Caco-2 (cell line): ENCODE results near the gene ZNF343. TPM values are rescaled to one million over a fixed set of nuclear protein-coding genes. Genes with fewer than 3 reads are reported as not detected.

Experiments
- BruUV-seq: library from RNA; stranded (reverse); fragments of 400-500 nt; replicated peaks from 2 replicates; lab custom pipeline; 2021; lab: Mats Ljungman, UMichigan
- CTCF ChIA-PET: fragments of 300-600 bp; sonication (Branson Sonifier 250); formaldehyde crosslinking; loops from one replicate; lab custom pipeline; 2022; ENCODE audit warnings: antibody characterized with exemption; lab: Charles Lee
- POLR2A ChIA-PET: fragments of 300-600 bp; sonication (Branson Sonifier 250); formaldehyde crosslinking; loops from one replicate; lab custom pipeline; 2022; ENCODE audit warnings: antibody characterized with exemption; lab: Charles Lee
- DNase-seq, 2 experiments: peaks; one replicate each; pipeline versions ENCODE4 v3.0.0 to v3.0.0-alpha.2; 2020 to 2022
- H3K27me3 ChIP-seq: replicated peaks from 2 replicates; pipeline ENCODE4 v1.6.0; 2011; ENCODE audit warnings: low read length; ENCODE audit not compliant: control insufficient read depth, insufficient read depth
- H3K36me3 ChIP-seq: 2 replicates; pipeline ENCODE4 v1.5.1; 2011; ENCODE audit warnings: low read length; ENCODE audit not compliant: control insufficient read depth, insufficient read depth
- H3K4me1 ChIP-seq: fragments of 250-450 bp; sonication (Bioruptor Pico); 2 replicates; pipeline ENCODE4 v1.5.1; 2020; ENCODE audit warnings: mild to moderate bottlenecking
- H3K4me3 ChIP-seq: 2 replicates; pipeline ENCODE4 v1.5.1; 2011; ENCODE audit warnings: low read depth, mild to moderate bottlenecking, control low read depth, low read length
- H3K9me3 ChIP-seq: fragments of 250-450 bp; sonication (Bioruptor Pico); 2 replicates; pipeline ENCODE4 v1.5.1; 2020; ENCODE audit warnings: mild to moderate bottlenecking, moderate library complexity
- H3K27ac Mint-ChIP-seq: one replicate; pipeline ENCODE4 v1.8.0; 2022; ENCODE audit warnings: mixed read lengths; ENCODE audit not compliant: unreplicated experiment
- H3K27me3 Mint-ChIP-seq: one replicate; pipeline ENCODE4 v1.8.0; 2022; ENCODE audit warnings: mixed read lengths; ENCODE audit not compliant: insufficient read depth, unreplicated experiment
- H3K36me3 Mint-ChIP-seq: one replicate; pipeline ENCODE4 v1.8.0; 2022; ENCODE audit warnings: mild to moderate bottlenecking, mixed read lengths; ENCODE audit not compliant: insufficient read depth, unreplicated experiment
- H3K4me1 Mint-ChIP-seq: one replicate; pipeline ENCODE4 v1.8.0; 2022; ENCODE audit warnings: low read depth, mixed read lengths; ENCODE audit not compliant: unreplicated experiment
- H3K4me3 Mint-ChIP-seq: one replicate; pipeline ENCODE4 v1.8.0; 2022; ENCODE audit warnings: mild to moderate bottlenecking, moderate library complexity, mixed read lengths; ENCODE audit not compliant: unreplicated experiment
- H3K9me3 Mint-ChIP-seq: one replicate; pipeline ENCODE4 v1.8.0; 2022; ENCODE audit warnings: mixed read lengths; ENCODE audit not compliant: unreplicated experiment
- CTCF ChIP-seq, 2 experiments: fragments of 200-600 bp in 1 of 2; IDR thresholded peaks; 1 replicate in 1 of 2; 2 replicates in 1 of 2; pipeline versions ENCODE4 v1.5.1 to v1.8.0; 2011 to 2022; ENCODE audit warnings: antibody characterized with exemption in 1 of 2, control low read depth in 1 of 2, inconsistent platforms in 1 of 2, low read depth in 1 of 2, low read length in 1 of 2, mild to moderate bottlenecking in 1 of 2, moderate library complexity in 1 of 2; ENCODE audit not compliant: insufficient read depth in 1 of 2, severe bottlenecking in 1 of 2, unreplicated experiment in 1 of 2
- intact Hi-C: fragments of 100-400 bp; cut with micrococcal nuclease; formaldehyde crosslinking; loops from one replicate; pipeline ENCODE4 v1.10.0; 2022; ENCODE audit not compliant: unreplicated experiment
- total RNA-seq: library from RNA; stranded (reverse); gene quantifications from 2 replicates; pipeline ENCODE4 v1.2.3, GENCODE V29; 2022

The ZNF343 gene
- total RNA-seq, 1 experiment from 2014 or later = 11.0 TPM

GRCh38 chr20:2518558-2518957, 9.8 kb upstream of the ZNF343 start:
- H3K27me3 ChIP-seq = no peaks in the 10 kb centered on the region; the same call in none of the 2 replicates
- Mint-ChIP-seq H3K4me3 (no peak overlapping the region), H3K27ac (no peak overlapping the region), H3K36me3 (no peaks in the 10 kb centered on the region), H3K4me1 (no peaks in the 10 kb centered on the region), H3K27me3 (peaks cover 5% of the 10 kb centered on the region), H3K9me3 (no peaks in the 10 kb centered on the region)
- no peaks in the 10 kb centered on the region for H3K9me3 ChIP-seq
- DNase-seq = no peak
- H3K4me3 ChIP-seq = no peak overlapping the region
- ChIA-PET POLR2A (no interaction called here), CTCF (no interaction called here)
- H3K4me1 ChIP-seq = no peaks in the 10 kb centered on the region
- no peak for TF ChIP-seq CTCF (IDR thresholded peaks at IDR 0.05; ENCODE audit: insufficient read depth in 1 of 2, low read depth in 1 of 2, low read length in 1 of 2, severe bottlenecking in 1 of 2, unreplicated experiment in 1 of 2)
- H3K36me3 ChIP-seq = no peaks in the 10 kb centered on the region
- intact Hi-C loops = no loop called here
- BruUV-seq = no TSS peak

DNA sequence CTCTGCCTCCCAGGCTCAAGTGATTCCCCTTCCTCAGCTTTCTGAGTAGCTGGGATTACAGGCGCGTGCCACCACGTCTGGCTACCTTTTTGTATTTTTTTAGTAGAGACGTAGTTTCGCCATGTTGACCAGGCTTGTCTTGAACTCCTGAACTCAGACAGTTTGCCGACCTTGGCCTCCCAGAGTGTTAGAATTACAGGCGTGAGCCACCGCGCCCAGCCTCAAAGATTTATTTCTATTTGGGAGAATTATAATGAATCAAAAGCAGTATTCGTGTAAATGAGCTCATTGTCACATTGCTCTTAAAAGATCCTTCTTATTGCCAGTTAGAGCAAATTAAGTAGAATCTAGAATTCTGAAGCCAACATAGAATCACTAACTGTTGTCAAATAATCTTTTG, 9.4 kb upstream of the ZNF343 start:
- no peaks in the 10 kb centered on the region for H3K4me1 Mint-ChIP-seq
- DNase-seq = no peak
- H3K4me3 Mint-ChIP-seq = no peak overlapping the region
- no TSS peak for BruUV-seq
- H3K27me3 Mint-ChIP-seq = peaks cover 5% of the 10 kb centered on the region
- H3K36me3 Mint-ChIP-seq = no peaks in the 10 kb centered on the region
- no peaks in the 10 kb centered on the region for H3K4me1 ChIP-seq
- ChIA-PET CTCF (no interaction called here), POLR2A (no interaction called here)
- H3K36me3 ChIP-seq = no peaks in the 10 kb centered on the region
- no peaks in the 10 kb centered on the region for H3K9me3 Mint-ChIP-seq
- no peaks in the 10 kb centered on the region for H3K9me3 ChIP-seq
- no peaks in the 10 kb centered on the region; the same call in none of the 2 replicates for H3K27me3 ChIP-seq
- intact Hi-C loops = no loop called here
- H3K27ac Mint-ChIP-seq = no peak overlapping the region
- TF ChIP-seq CTCF (IDR thresholded peaks at IDR 0.05; ENCODE audit: insufficient read depth in 1 of 2, low read depth in 1 of 2, low read length in 1 of 2, severe bottlenecking in 1 of 2, unreplicated experiment in 1 of 2) = no peak
- no peak overlapping the region for H3K4me3 ChIP-seq

GRCh38 chr20:2516399-2516798, 7.7 kb upstream of the ZNF343 start:
- DNase-seq = no peak
- Histone ChIP-seq H3K27me3 (no peaks in the 10 kb centered on the region; the same call in 1 of the 2 replicates), H3K36me3 (no peaks in the 10 kb centered on the region), H3K4me3 (no peak overlapping the region), H3K9me3 (no peaks in the 10 kb centered on the region), H3K4me1 (no peaks in the 10 kb centered on the region)
- peaks cover 5% of the 10 kb centered on the region for H3K27me3 Mint-ChIP-seq
- CTCF ChIA-PET = no interaction called here
- no peaks in the 10 kb centered on the region for H3K4me1 Mint-ChIP-seq
- no peak overlapping the region for H3K4me3 Mint-ChIP-seq
- H3K36me3 Mint-ChIP-seq = no peaks in the 10 kb centered on the region
- TF ChIP-seq CTCF (IDR thresholded peaks at IDR 0.05; ENCODE audit: insufficient read depth in 1 of 2, low read depth in 1 of 2, low read length in 1 of 2, severe bottlenecking in 1 of 2, unreplicated experiment in 1 of 2) = no peak
- intact Hi-C loops = no loop called here
- BruUV-seq = no TSS peak
- H3K9me3 Mint-ChIP-seq = no peaks in the 10 kb centered on the region
- POLR2A ChIA-PET = no interaction called here
- H3K27ac Mint-ChIP-seq = no peak overlapping the region
